ENCODE measurements around the gene IMMP2L.
A peak's percentile ranks its signal among the peaks of the same experiment; 100 is the strongest.

Gene IMMP2L

GRCh38 chr7:111384065-111384891 lies 178.0 kb downstream of the IMMP2L start:
- DNase-seq, result peak in 1 of 2 experiments; percentile 4

- no peak for DNase-seq
Measured at GRCh38 chr7:111383133-111383532, 179.2 kb downstream of the IMMP2L start.

GRCh38 chr7:111381590-111381989 lies 180.7 kb downstream of the IMMP2L start:
- DNase-seq, result no peak

- DNase-seq, result no peak
Measured at GRCh38 chr7:111380945-111381344, 181.3 kb downstream of the IMMP2L start.

- no peak for DNase-seq
Measured at GRCh38 chr7:111374027-111374426, 188.3 kb downstream of the IMMP2L start.

GRCh38 chr7:111371437-111371836 lies 190.9 kb downstream of the IMMP2L start:
- DNase-seq, result no peak

GRCh38 chr7:111370002-111370401 lies 192.3 kb downstream of the IMMP2L start:
- DNase-seq, result no peak

GRCh38 chr7:111368381-111369065 lies 193.8 kb downstream of the IMMP2L start:
- no peak for DNase-seq

- no peak for DNase-seq
Measured at GRCh38 chr7:111364413-111364812, 197.9 kb downstream of the IMMP2L start.

GRCh38 chr7:111363099-111363498 lies 199.2 kb downstream of the IMMP2L start:
- DNase-seq, result no peak

- no peak for DNase-seq
Measured at GRCh38 chr7:111362506-111363054, 199.7 kb downstream of the IMMP2L start.

GRCh38 chr7:111358915-111359314 lies 203.4 kb downstream of the IMMP2L start:
- DNase-seq, result no peak

- DNase-seq, result peak in 1 of 2 experiments; percentile 11
Measured at GRCh38 chr7:111357691-111358090, 204.6 kb downstream of the IMMP2L start.

GRCh38 chr7:111356941-111357340 lies 205.4 kb downstream of the IMMP2L start:
- DNase-seq, result no peak

- no peak for DNase-seq
Measured at GRCh38 chr7:111352319-111352718, 210.0 kb downstream of the IMMP2L start.

GRCh38 chr7:111346219-111346618 lies 216.1 kb downstream of the IMMP2L start:
- no peak for DNase-seq

- DNase-seq, result no peak
Measured at GRCh38 chr7:111343017-111343416, 219.3 kb downstream of the IMMP2L start.

- no peak for DNase-seq
Measured at GRCh38 chr7:111339006-111339405, 223.3 kb downstream of the IMMP2L start.

GRCh38 chr7:111333010-111333409 lies 229.3 kb downstream of the IMMP2L start:
- DNase-seq, result no peak

GRCh38 chr7:111330235-111330523 lies 232.1 kb downstream of the IMMP2L start:
- no peak for DNase-seq

GRCh38 chr7:111329367-111330234 lies 232.7 kb downstream of the IMMP2L start:
- no peak for DNase-seq

- DNase-seq, result no peak
Measured at GRCh38 chr7:111328487-111328886, 233.8 kb downstream of the IMMP2L start.

- DNase-seq, result no peak
Measured at GRCh38 chr7:111324776-111325175, 237.5 kb downstream of the IMMP2L start.
